ENCODE measurements around the gene WBP4. TPM values are rescaled to one million over a fixed set of nuclear protein-coding genes. Genes with fewer than 3 reads are reported as not detected.
A peak's percentile ranks its signal among the peaks of the same experiment; 100 is the strongest.

WBP4 gene
- total RNA-seq, 2 donors from 2014 or later = 5.3 to 8.6 TPM

- intact Hi-C loops (cut with DNase I) = no loop called here
- no peak for TF ChIP-seq POLR2A (IDR thresholded peaks at IDR 0.05)
- TF ChIP-seq, protein P1, sequence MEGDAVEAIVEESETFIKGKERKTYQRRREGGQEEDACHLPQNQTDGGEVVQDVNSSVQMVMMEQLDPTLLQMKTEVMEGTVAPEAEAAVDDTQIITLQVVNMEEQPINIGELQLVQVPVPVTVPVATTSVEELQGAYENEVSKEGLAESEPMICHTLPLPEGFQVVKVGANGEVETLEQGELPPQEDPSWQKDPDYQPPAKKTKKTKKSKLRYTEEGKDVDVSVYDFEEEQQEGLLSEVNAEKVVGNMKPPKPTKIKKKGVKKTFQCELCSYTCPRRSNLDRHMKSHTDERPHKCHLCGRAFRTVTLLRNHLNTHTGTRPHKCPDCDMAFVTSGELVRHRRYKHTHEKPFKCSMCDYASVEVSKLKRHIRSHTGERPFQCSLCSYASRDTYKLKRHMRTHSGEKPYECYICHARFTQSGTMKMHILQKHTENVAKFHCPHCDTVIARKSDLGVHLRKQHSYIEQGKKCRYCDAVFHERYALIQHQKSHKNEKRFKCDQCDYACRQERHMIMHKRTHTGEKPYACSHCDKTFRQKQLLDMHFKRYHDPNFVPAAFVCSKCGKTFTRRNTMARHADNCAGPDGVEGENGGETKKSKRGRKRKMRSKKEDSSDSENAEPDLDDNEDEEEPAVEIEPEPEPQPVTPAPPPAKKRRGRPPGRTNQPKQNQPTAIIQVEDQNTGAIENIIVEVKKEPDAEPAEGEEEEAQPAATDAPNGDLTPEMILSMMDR (IDR thresholded peaks at IDR 0.05) = no peak
- 16% methylated on average over 2 of the region's 2 CpGs for WGBS, 2 donors
- Histone ChIP-seq H3K4me3 (no peak overlapping the region), H3K36me3 (replicated peaks in 1 of 2; ENCODE audit: insufficient read depth in 1 of 2, low read depth in 2 of 2) (no peaks in the 10 kb centered on the region), H3K9me3 (no peaks in the 10 kb centered on the region), H3K27ac (peak overlapping the region; percentile 72 to 95 (median 88)), H3K4me1 (peaks cover 78% of the 10 kb centered on the region), H3K27me3 (no peaks in the 10 kb centered on the region)
- ATAC-seq (peak; percentile 78), DNase-seq (peak in 2 of 4 donors; percentile 32 to 44)
These were observed 41.5 kb upstream of the WBP4 start for GRCh38 chr13:41019578-41020347.

DNA sequence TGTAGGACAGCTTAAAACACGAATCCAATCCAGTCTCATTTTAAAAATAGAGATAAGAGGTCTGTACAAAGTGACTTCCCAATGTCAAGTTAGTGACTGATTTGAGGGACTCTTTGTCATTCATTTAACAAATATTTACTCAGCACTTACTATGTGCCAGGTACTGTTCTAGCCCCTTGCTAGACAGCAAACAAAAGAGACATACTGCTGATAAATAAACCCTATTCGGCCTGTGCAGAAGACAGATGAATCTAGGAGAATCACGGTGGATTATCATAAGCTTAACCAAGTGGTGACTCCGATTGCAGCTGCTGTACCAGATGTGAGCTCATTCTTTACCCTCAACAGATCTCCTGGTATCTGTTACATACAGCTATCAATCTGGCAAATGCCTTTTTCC lies 35.8 kb upstream of the WBP4 start:
- H3K27me3 ChIP-seq = no peaks in the 10 kb centered on the region
- no peaks in the 10 kb centered on the region for H3K36me3 ChIP-seq (replicated peaks in 1 of 2; ENCODE audit: insufficient read depth in 1 of 2, low read depth in 2 of 2)
- TF ChIP-seq, protein P1 (IDR thresholded peaks at IDR 0.05) = no peak
- TF ChIP-seq POLR2A (IDR thresholded peaks at IDR 0.05) = no peak
- intact Hi-C loops (cut with DNase I) = no loop called here
- H3K27ac ChIP-seq = peak overlapping the region in 3 of 4 donors; percentile 2 to 51 (median 23)
- ATAC-seq (peak; percentile 19), DNase-seq (no peak)
- no peak overlapping the region for H3K4me3 ChIP-seq
- no peaks in the 10 kb centered on the region for H3K9me3 ChIP-seq
- H3K4me1 ChIP-seq = peaks cover 86% of the 10 kb centered on the region
- WGBS, 2 donors = 6 to 24% methylated on average over 4 of the region's 4 CpGs

DNA sequence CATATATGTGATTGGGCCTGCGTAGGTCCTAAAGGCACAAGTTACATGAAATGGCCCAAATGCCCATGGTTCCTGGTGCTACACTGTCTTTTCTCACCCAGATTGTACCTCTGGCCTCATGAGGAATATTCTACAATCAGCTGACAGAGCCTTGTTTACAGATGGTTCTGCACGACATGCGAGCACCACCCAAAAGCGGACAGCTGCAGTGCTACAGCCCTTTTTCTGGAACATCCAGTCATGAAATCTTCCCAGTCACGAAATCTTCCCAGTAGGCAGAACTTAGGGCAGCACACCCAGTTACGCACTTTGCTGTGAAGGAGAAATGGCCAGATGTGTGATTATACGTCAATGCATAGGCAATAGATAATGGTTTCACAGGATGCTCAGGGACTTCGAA lies 34.5 kb upstream of the WBP4 start:
- H3K27me3 ChIP-seq = no peaks in the 10 kb centered on the region
- DNase-seq = no peak
- peak overlapping the region in 1 of 4 donors; percentile 28 for H3K27ac ChIP-seq
- H3K9me3 ChIP-seq = no peaks in the 10 kb centered on the region
- no peak for ATAC-seq
- no peak for TF ChIP-seq POLR2A (IDR thresholded peaks at IDR 0.05)
- TF ChIP-seq, protein P1 (IDR thresholded peaks at IDR 0.05) = no peak
- WGBS, 2 donors = 94 to 97% methylated on average over 8 of the region's 8 CpGs
- H3K4me1 ChIP-seq = peaks cover 86% of the 10 kb centered on the region
- no peak overlapping the region for H3K4me3 ChIP-seq
- no peaks in the 10 kb centered on the region for H3K36me3 ChIP-seq (replicated peaks in 1 of 2; ENCODE audit: insufficient read depth in 1 of 2, low read depth in 2 of 2)
- intact Hi-C loops (cut with DNase I) = no loop called here

GRCh38 chr13:41028051-41028450 lies 33.3 kb upstream of the WBP4 start:
- H3K4me1 ChIP-seq = peaks cover 77% of the 10 kb centered on the region
- H3K9me3 ChIP-seq = no peaks in the 10 kb centered on the region
- H3K27ac ChIP-seq = no peak overlapping the region
- ATAC-seq (no peak), DNase-seq (no peak)
- H3K4me3 ChIP-seq = no peak overlapping the region
- intact Hi-C loops (cut with DNase I) = no loop called here
- TF ChIP-seq, protein P1 (IDR thresholded peaks at IDR 0.05) = no peak
- TF ChIP-seq POLR2A (IDR thresholded peaks at IDR 0.05) = no peak
- 86 to 88% methylated on average over 2 of the region's 2 CpGs for WGBS, 2 donors
- no peaks in the 10 kb centered on the region for H3K27me3 ChIP-seq
- H3K36me3 ChIP-seq (replicated peaks in 1 of 2; ENCODE audit: insufficient read depth in 1 of 2, low read depth in 2 of 2) = no peaks in the 10 kb centered on the region

GRCh38 chr13:41029629-41030028 lies 31.7 kb upstream of the WBP4 start:
- DNase-seq = no peak
- no peak for TF ChIP-seq POLR2A (IDR thresholded peaks at IDR 0.05)
- TF ChIP-seq, protein P1 (IDR thresholded peaks at IDR 0.05) = no peak
- intact Hi-C loops (cut with DNase I) = no loop called here
- no peaks in the 10 kb centered on the region for H3K27me3 ChIP-seq
- H3K4me3 ChIP-seq = no peak overlapping the region
- H3K36me3 ChIP-seq (replicated peaks in 1 of 2; ENCODE audit: insufficient read depth in 1 of 2, low read depth in 2 of 2) = no peaks in the 10 kb centered on the region
- H3K4me1 ChIP-seq = peaks cover 69% of the 10 kb centered on the region
- ATAC-seq = no peak
- no peaks in the 10 kb centered on the region for H3K9me3 ChIP-seq
- no peak overlapping the region for H3K27ac ChIP-seq
- 93 to 100% methylated on average over 2 of the region's 2 CpGs for WGBS, 2 donors
